SK-N-SH (cell line): ENCODE data around the gene BUB1.

Source experiments
- FOXM1 ChIP-seq: IDR thresholded peaks from 2 replicates; pipeline ENCODE4 v1.4.0; 2012; ENCODE audit warnings: low read depth, mild to moderate bottlenecking
- NFIC ChIP-seq: IDR thresholded peaks from 2 replicates; pipeline ENCODE4 v1.4.0; 2012; ENCODE audit warnings: borderline replicate concordance
- NRF1 ChIP-seq: IDR thresholded peaks from 2 replicates; pipeline ENCODE4 v1.6.1; 2012; ENCODE audit warnings: low read depth, mild to moderate bottlenecking, low read length
- TF ChIP-seq, protein P1 (sequence below): fragments of 200-600 bp; sonication (generic); IDR thresholded peaks from 2 replicates; pipeline ENCODE4 v1.6.1; 2017; ENCODE audit warnings: antibody characterized with exemption, mild to moderate bottlenecking, moderate library complexity
- TF ChIP-seq, protein P2 (sequence below): IDR thresholded peaks from 2 replicates; pipeline ENCODE4 v1.4.0; 2012; ENCODE audit warnings: low read depth, borderline replicate concordance

DNA sequence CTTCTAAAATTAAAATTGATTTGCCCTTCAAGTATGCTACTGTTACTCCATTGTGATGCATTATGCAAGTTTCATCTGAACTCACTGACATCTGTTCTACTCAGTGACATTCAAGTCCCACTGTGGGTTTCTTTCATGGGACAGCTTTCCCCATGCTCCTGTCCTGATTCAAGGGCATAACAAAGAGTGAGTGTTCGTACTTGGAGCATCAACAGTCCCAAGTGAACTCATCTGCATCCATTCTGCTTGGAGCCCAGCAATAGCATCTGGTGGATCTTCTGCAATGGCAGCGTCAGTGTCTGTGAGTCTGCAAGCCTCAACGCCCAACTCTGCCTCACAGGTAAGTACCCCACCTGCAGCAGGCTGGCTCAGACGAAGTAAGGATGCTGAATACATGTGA, 27.5 kb downstream of the BUB1 start:
- TF ChIP-seq, protein P1, sequence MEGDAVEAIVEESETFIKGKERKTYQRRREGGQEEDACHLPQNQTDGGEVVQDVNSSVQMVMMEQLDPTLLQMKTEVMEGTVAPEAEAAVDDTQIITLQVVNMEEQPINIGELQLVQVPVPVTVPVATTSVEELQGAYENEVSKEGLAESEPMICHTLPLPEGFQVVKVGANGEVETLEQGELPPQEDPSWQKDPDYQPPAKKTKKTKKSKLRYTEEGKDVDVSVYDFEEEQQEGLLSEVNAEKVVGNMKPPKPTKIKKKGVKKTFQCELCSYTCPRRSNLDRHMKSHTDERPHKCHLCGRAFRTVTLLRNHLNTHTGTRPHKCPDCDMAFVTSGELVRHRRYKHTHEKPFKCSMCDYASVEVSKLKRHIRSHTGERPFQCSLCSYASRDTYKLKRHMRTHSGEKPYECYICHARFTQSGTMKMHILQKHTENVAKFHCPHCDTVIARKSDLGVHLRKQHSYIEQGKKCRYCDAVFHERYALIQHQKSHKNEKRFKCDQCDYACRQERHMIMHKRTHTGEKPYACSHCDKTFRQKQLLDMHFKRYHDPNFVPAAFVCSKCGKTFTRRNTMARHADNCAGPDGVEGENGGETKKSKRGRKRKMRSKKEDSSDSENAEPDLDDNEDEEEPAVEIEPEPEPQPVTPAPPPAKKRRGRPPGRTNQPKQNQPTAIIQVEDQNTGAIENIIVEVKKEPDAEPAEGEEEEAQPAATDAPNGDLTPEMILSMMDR, result no peak
- no peak for TF ChIP-seq NRF1
- no peak for TF ChIP-seq NFIC
- no peak for TF ChIP-seq FOXM1
- TF ChIP-seq, protein P2, sequence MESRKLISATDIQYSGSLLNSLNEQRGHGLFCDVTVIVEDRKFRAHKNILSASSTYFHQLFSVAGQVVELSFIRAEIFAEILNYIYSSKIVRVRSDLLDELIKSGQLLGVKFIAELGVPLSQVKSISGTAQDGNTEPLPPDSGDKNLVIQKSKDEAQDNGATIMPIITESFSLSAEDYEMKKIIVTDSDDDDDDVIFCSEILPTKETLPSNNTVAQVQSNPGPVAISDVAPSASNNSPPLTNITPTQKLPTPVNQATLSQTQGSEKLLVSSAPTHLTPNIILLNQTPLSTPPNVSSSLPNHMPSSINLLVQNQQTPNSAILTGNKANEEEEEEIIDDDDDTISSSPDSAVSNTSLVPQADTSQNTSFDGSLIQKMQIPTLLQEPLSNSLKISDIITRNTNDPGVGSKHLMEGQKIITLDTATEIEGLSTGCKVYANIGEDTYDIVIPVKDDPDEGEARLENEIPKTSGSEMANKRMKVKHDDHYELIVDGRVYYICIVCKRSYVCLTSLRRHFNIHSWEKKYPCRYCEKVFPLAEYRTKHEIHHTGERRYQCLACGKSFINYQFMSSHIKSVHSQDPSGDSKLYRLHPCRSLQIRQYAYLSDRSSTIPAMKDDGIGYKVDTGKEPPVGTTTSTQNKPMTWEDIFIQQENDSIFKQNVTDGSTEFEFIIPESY, result no peak
